HL-60 (cell line): Measurements from ENCODE around the gene PPCS.

Experiments
- DNase-seq, 2 experiments: peaks; one replicate each; pipeline ENCODE4 v3.0.0-alpha.2; 2010 to 2020; ENCODE audit warnings: low read depth in 1 of 2, low spot score in 1 of 2
- H3K27ac ChIP-seq: fragments of 250-450 bp; sonication (Bioruptor Pico); replicated peaks from 2 replicates; pipeline ENCODE4 v1.5.1; 2020; ENCODE audit warnings: mild to moderate bottlenecking, moderate library complexity
- H3K27me3 ChIP-seq: fragments of 250-450 bp; sonication (Bioruptor Pico); 2 replicates; pipeline ENCODE4 v1.5.1; 2021; ENCODE audit warnings: mild to moderate bottlenecking, moderate library complexity; ENCODE audit not compliant: insufficient read depth, poor library complexity, severe bottlenecking
- H3K4me3 ChIP-seq: replicated peaks from 2 replicates; pipeline ENCODE4 v1.5.1; 2011; ENCODE audit warnings: mild to moderate bottlenecking, control low read depth, low read length; ENCODE audit not compliant: insufficient read depth
- CTCF ChIP-seq: IDR thresholded peaks from one replicate; pipeline ENCODE4 v1.5.1; 2011; ENCODE audit warnings: low read length, control low read depth, inconsistent platforms; ENCODE audit not compliant: insufficient read depth
- GABPA ChIP-seq: IDR thresholded peaks from 2 replicates; pipeline ENCODE4 v1.6.1; 2012; ENCODE audit warnings: low read depth
- POLR2AphosphoS5 ChIP-seq: IDR thresholded peaks from 2 replicates; pipeline ENCODE4 v1.6.1; 2012; ENCODE audit warnings: low read depth
- REST ChIP-seq: IDR thresholded peaks from 2 replicates; pipeline ENCODE4 v1.6.1; 2012; ENCODE audit warnings: low read depth; ENCODE audit not compliant: insufficient replicate concordance
- SPI1 ChIP-seq: IDR thresholded peaks from 2 replicates; pipeline ENCODE4 v1.6.1; 2012; ENCODE audit warnings: low read depth, mild to moderate bottlenecking, borderline replicate concordance

Gene PPCS

GRCh38 chr1:42418516-42418915 lies 37.8 kb upstream of the PPCS start:
- DNase-seq = no peak
- H3K27me3 ChIP-seq = no peaks in the 10 kb centered on the region
- H3K4me3 ChIP-seq = no peak overlapping the region
- no peak for TF ChIP-seq GABPA
- H3K27ac ChIP-seq = no peak overlapping the region

- no peaks in the 10 kb centered on the region for H3K27me3 ChIP-seq
- no peak overlapping the region for H3K4me3 ChIP-seq
- no peak for DNase-seq
- TF ChIP-seq REST = no peak
- TF ChIP-seq SPI1 = no peak
- TF ChIP-seq CTCF = no peak
- no peak for TF ChIP-seq POLR2AphosphoS5
- no peak for TF ChIP-seq GABPA
- no peak overlapping the region for H3K27ac ChIP-seq
Measured at GRCh38 chr1:42419126-42419821, 37.1 kb upstream of the PPCS start.

GRCh38 chr1:42420121-42420520 lies 36.2 kb upstream of the PPCS start:
- Histone ChIP-seq H3K4me3 (no peak overlapping the region), H3K27me3 (no peaks in the 10 kb centered on the region), H3K27ac (no peak overlapping the region)
- no peak for TF ChIP-seq GABPA
- DNase-seq = no peak

- H3K27me3 ChIP-seq = no peaks in the 10 kb centered on the region
- H3K27ac ChIP-seq = no peak overlapping the region
- DNase-seq = no peak
- H3K4me3 ChIP-seq = no peak overlapping the region
- TF ChIP-seq SPI1 (no peak), REST (no peak), POLR2AphosphoS5 (no peak), CTCF (no peak), GABPA (no peak)
Measured at GRCh38 chr1:42420911-42421585, 35.3 kb upstream of the PPCS start.

GRCh38 chr1:42422737-42423136 lies 33.6 kb upstream of the PPCS start:
- Histone ChIP-seq H3K27me3 (no peaks in the 10 kb centered on the region), H3K4me3 (no peak overlapping the region), H3K27ac (no peak overlapping the region)
- TF ChIP-seq SPI1 = no peak
- TF ChIP-seq CTCF = no peak
- TF ChIP-seq REST = no peak
- no peak for TF ChIP-seq POLR2AphosphoS5
- no peak for TF ChIP-seq GABPA
- no peak for DNase-seq
